Mesendoderm (in vitro differentiated cells): ENCODE results near the gene KIF21B. TPM values are rescaled to one million over a fixed set of nuclear protein-coding genes. Genes with fewer than 3 reads are reported as not detected.

Experiments
- DNase-seq: peaks from one replicate; pipeline ENCODE4 v3.0.0; 2013
- H2AK5ac ChIP-seq: 2 replicates; pipeline ENCODE4 v1.6.1; 2013; ENCODE audit warnings: low read length, inconsistent platforms
- H2BK120ac ChIP-seq: 2 replicates; pipeline ENCODE4 v1.6.1; 2013; ENCODE audit warnings: low read depth, mild to moderate bottlenecking, low read length, moderate library complexity, mixed read lengths
- H2BK15ac ChIP-seq: replicated peaks from 2 replicates; pipeline ENCODE4 v1.6.1; 2013; ENCODE audit warnings: low read depth, mild to moderate bottlenecking, moderate library complexity
- H2BK5ac ChIP-seq: 2 replicates; pipeline ENCODE4 v1.6.1; 2013; ENCODE audit warnings: low read length, inconsistent platforms
- H3K18ac ChIP-seq: 2 replicates; pipeline ENCODE4 v1.6.1; 2013; ENCODE audit warnings: mild to moderate bottlenecking, low read length, mixed read lengths
- H3K23ac ChIP-seq: one replicate; pipeline ENCODE4 v1.6.1; 2013; ENCODE audit warnings: low read length
- H3K27ac ChIP-seq: 2 replicates; pipeline ENCODE4 v1.5.1; 2013; ENCODE audit warnings: low read depth, mild to moderate bottlenecking, inconsistent platforms, low read length, moderate library complexity
- H3K27me3 ChIP-seq: 2 replicates; pipeline ENCODE4 v1.6.1; 2013; ENCODE audit warnings: low read length, control low read depth, mild to moderate bottlenecking, inconsistent platforms; ENCODE audit not compliant: insufficient read depth, poor library complexity
- H3K36me3 ChIP-seq: 2 replicates; pipeline ENCODE4 v1.6.1; 2013; ENCODE audit warnings: low read length, inconsistent platforms; ENCODE audit not compliant: control insufficient read depth, insufficient read depth
- H3K4ac ChIP-seq: one replicate; pipeline ENCODE4 v1.6.1; 2013; ENCODE audit warnings: low read depth, mild to moderate bottlenecking, low read length, moderate library complexity
- H3K4me1 ChIP-seq: 2 replicates; pipeline ENCODE4 v1.6.1; 2013; ENCODE audit warnings: low read depth, low read length, inconsistent platforms; ENCODE audit not compliant: control insufficient read depth
- H3K4me2 ChIP-seq: 2 replicates; pipeline ENCODE4 v1.6.1; 2013; ENCODE audit warnings: low read length
- H3K4me3 ChIP-seq: 2 replicates; pipeline ENCODE4 v1.5.1; 2013; ENCODE audit warnings: mild to moderate bottlenecking, low read length
- H3K56ac ChIP-seq: one replicate; pipeline ENCODE4 v1.6.1; 2013; ENCODE audit warnings: low read length
- H3K79me1 ChIP-seq: 2 replicates; pipeline ENCODE4 v1.6.1; 2013; ENCODE audit warnings: low read length, inconsistent platforms
- H3K79me2 ChIP-seq: 2 replicates; pipeline ENCODE4 v1.6.1; 2013; ENCODE audit warnings: mild to moderate bottlenecking, low read length; ENCODE audit not compliant: control insufficient read depth, insufficient read depth
- H3K9ac ChIP-seq: 2 replicates; pipeline ENCODE4 v1.6.1; 2013; ENCODE audit warnings: low read length, inconsistent platforms
- H4K5ac ChIP-seq: one replicate; pipeline ENCODE4 v1.6.1; 2013; ENCODE audit warnings: low read length
- H4K8ac ChIP-seq: one replicate; pipeline ENCODE4 v1.6.1; 2013; ENCODE audit warnings: low read depth, mild to moderate bottlenecking, control low read depth, low read length, moderate library complexity
- WGBS: extraction: QIAGEN DNeasy Blood & Tissue Kit; methylation state at CpG from one replicate; pipeline ENCODE4 v1.1.7; 2013; ENCODE audit warnings: low lambda C conversion rate, missing lambda C conversion rate; ENCODE audit not compliant: insufficient coverage; ENCODE audit errors: extremely low coverage; 5-methylcytosine and 5-hydroxymethylcytosine counted together
- polyA plus RNA-seq, 2 experiments: library from polyadenylated mRNA; stranded (reverse); fragments of 200-250 nt; gene quantifications; one replicate each; pipeline ENCODE4 v1.2.3, GENCODE V29; 2013

Gene KIF21B
- 4.6 TPM for polyA plus RNA-seq (2013, experiment 1 of 2)
- polyA plus RNA-seq (2013, experiment 2 of 2) = 4.7 TPM

GRCh38 chr1:201023517-201023902 lies at the start of gene KIF21B:
TSS of gene KIF21B (minus strand) at chr1:201023714. CDS start at chr1:201023383, 331 bp downstream.
- Histone ChIP-seq H3K4me1 (peaks cover 27% of the 10 kb centered on the region), H4K8ac (no peak within 1 kb of the TSS)
- WGBS = no CpG with 5 or more reads among the region's 53 CpGs

GRCh38 chr1:201072922-201073321 lies 49.4 kb upstream of the KIF21B start:
- Histone ChIP-seq H3K4me2 (no peak overlapping the region), H2BK120ac (no peak overlapping the region), H3K79me1 (no peaks in the 10 kb centered on the region), H4K8ac (no peak overlapping the region), H3K23ac (no peak overlapping the region), H3K18ac (no peak overlapping the region), H2BK15ac (no peak overlapping the region), H3K4ac (no peak overlapping the region), H3K9ac (no peak overlapping the region), H3K56ac (no peak overlapping the region), H3K4me1 (no peaks in the 10 kb centered on the region), H2AK5ac (no peak overlapping the region), H4K5ac (no peak overlapping the region), H3K27me3 (no peaks in the 10 kb centered on the region), H3K4me3 (no peak overlapping the region), H3K36me3 (no peaks in the 10 kb centered on the region), H3K27ac (no peak overlapping the region), H2BK5ac (no peak overlapping the region), H3K79me2 (no peaks in the 10 kb centered on the region)
- no peak for DNase-seq
- WGBS = no CpG with 5 or more reads among the region's 6 CpGs

More at GRCh38 chr1:201023517-201023902, at the start of gene KIF21B:
- Histone ChIP-seq H3K4me2 (peak within 1 kb of the TSS; percentile 69), H3K36me3 (no peaks in the 10 kb centered on the region), H3K18ac (peak within 1 kb of the TSS; percentile 52), H3K23ac (peak within 1 kb of the TSS; percentile 90), H3K79me2 (no peaks in the 10 kb centered on the region), H3K27ac (no peak within 1 kb of the TSS), H2BK5ac (no peak within 1 kb of the TSS), H3K56ac (peak within 1 kb of the TSS; percentile 81), H2BK15ac (no peak within 1 kb of the TSS), H3K79me1 (peaks cover under 1% of the 10 kb centered on the region), H3K27me3 (no peaks in the 10 kb centered on the region), H2AK5ac (no peak within 1 kb of the TSS), H3K4ac (peak within 1 kb of the TSS; percentile 10), H2BK120ac (no peak within 1 kb of the TSS), H3K9ac (peak within 1 kb of the TSS; percentile 66), H3K4me3 (peak within 1 kb of the TSS; percentile 33), H4K5ac (no peak within 1 kb of the TSS)
- peak; percentile 91 for DNase-seq

GRCh38 chr1:201072149-201072548 lies 48.6 kb upstream of the KIF21B start:
- no CpG with 5 or more reads among the region's 5 CpGs for WGBS
- Histone ChIP-seq H3K4me1 (no peaks in the 10 kb centered on the region), H2BK5ac (no peak overlapping the region), H2BK15ac (no peak overlapping the region), H3K18ac (no peak overlapping the region), H3K27ac (no peak overlapping the region), H2AK5ac (no peak overlapping the region), H4K8ac (no peak overlapping the region), H3K36me3 (no peaks in the 10 kb centered on the region), H3K4me3 (no peak overlapping the region), H2BK120ac (no peak overlapping the region), H4K5ac (no peak overlapping the region), H3K23ac (no peak overlapping the region), H3K27me3 (no peaks in the 10 kb centered on the region), H3K56ac (no peak overlapping the region), H3K9ac (no peak overlapping the region), H3K4ac (no peak overlapping the region), H3K79me2 (no peaks in the 10 kb centered on the region), H3K79me1 (no peaks in the 10 kb centered on the region), H3K4me2 (no peak overlapping the region)
- DNase-seq = no peak

GRCh38 chr1:201069636-201070035 lies 46.1 kb upstream of the KIF21B start:
- Histone ChIP-seq H4K8ac (no peak overlapping the region), H3K27ac (no peak overlapping the region), H3K18ac (no peak overlapping the region), H3K27me3 (no peaks in the 10 kb centered on the region), H3K4me3 (no peak overlapping the region), H2BK5ac (no peak overlapping the region), H3K79me1 (no peaks in the 10 kb centered on the region), H2BK15ac (no peak overlapping the region), H3K79me2 (no peaks in the 10 kb centered on the region), H3K56ac (no peak overlapping the region), H3K23ac (no peak overlapping the region), H3K4me2 (no peak overlapping the region), H3K4ac (no peak overlapping the region), H3K9ac (no peak overlapping the region), H3K4me1 (no peaks in the 10 kb centered on the region), H3K36me3 (no peaks in the 10 kb centered on the region), H2AK5ac (no peak overlapping the region), H4K5ac (no peak overlapping the region), H2BK120ac (no peak overlapping the region)
- no CpG with 5 or more reads among the region's 3 CpGs for WGBS
- DNase-seq = no peak

GRCh38 chr1:201068976-201069375 lies 45.5 kb upstream of the KIF21B start:
- H2BK15ac ChIP-seq = no peak overlapping the region
- H3K23ac ChIP-seq = no peak overlapping the region
- no peaks in the 10 kb centered on the region for H3K79me1 ChIP-seq
- H3K4me2 ChIP-seq = no peak overlapping the region
- no peaks in the 10 kb centered on the region for H3K79me2 ChIP-seq
- H3K4me3 ChIP-seq = no peak overlapping the region
- H2AK5ac ChIP-seq = no peak overlapping the region
- DNase-seq = no peak
- no peaks in the 10 kb centered on the region for H3K36me3 ChIP-seq
- WGBS = no CpG with 5 or more reads among the region's 4 CpGs
- H3K4me1 ChIP-seq = no peaks in the 10 kb centered on the region
- no peak overlapping the region for H3K27ac ChIP-seq
- H3K56ac ChIP-seq = no peak overlapping the region
- H4K8ac ChIP-seq = no peak overlapping the region
- no peak overlapping the region for H2BK5ac ChIP-seq
- H3K18ac ChIP-seq = no peak overlapping the region
- H2BK120ac ChIP-seq = no peak overlapping the region
- H3K4ac ChIP-seq = no peak overlapping the region
- H3K27me3 ChIP-seq = no peaks in the 10 kb centered on the region
- H3K9ac ChIP-seq = no peak overlapping the region
- no peak overlapping the region for H4K5ac ChIP-seq

- Histone ChIP-seq H3K4ac (no peak overlapping the region), H3K56ac (no peak overlapping the region), H3K36me3 (no peaks in the 10 kb centered on the region), H3K27ac (no peak overlapping the region), H2AK5ac (no peak overlapping the region), H3K79me1 (no peaks in the 10 kb centered on the region), H3K23ac (no peak overlapping the region), H2BK120ac (no peak overlapping the region), H3K18ac (no peak overlapping the region), H3K79me2 (no peaks in the 10 kb centered on the region), H2BK15ac (no peak overlapping the region), H4K5ac (no peak overlapping the region), H3K4me3 (no peak overlapping the region), H3K9ac (no peak overlapping the region), H2BK5ac (no peak overlapping the region), H3K27me3 (no peaks in the 10 kb centered on the region), H4K8ac (no peak overlapping the region), H3K4me1 (peaks cover 2% of the 10 kb centered on the region), H3K4me2 (no peak overlapping the region)
- no peak for DNase-seq
- whole genome bisulfite sequencing = no CpG with 5 or more reads among the region's 4 CpGs
These were observed 43.5 kb upstream of the KIF21B start for GRCh38 chr1:201066986-201067385.
